Measurements from ENCODE around the gene PSEN1. TPM values are rescaled to one million over a fixed set of nuclear protein-coding genes. Genes with fewer than 3 reads are reported as not detected.

PSEN1 gene
- polyA plus RNA-seq, 1 of the 3 experiments (the other 2 are of a cell fraction) = 9.0 TPM

DNA sequence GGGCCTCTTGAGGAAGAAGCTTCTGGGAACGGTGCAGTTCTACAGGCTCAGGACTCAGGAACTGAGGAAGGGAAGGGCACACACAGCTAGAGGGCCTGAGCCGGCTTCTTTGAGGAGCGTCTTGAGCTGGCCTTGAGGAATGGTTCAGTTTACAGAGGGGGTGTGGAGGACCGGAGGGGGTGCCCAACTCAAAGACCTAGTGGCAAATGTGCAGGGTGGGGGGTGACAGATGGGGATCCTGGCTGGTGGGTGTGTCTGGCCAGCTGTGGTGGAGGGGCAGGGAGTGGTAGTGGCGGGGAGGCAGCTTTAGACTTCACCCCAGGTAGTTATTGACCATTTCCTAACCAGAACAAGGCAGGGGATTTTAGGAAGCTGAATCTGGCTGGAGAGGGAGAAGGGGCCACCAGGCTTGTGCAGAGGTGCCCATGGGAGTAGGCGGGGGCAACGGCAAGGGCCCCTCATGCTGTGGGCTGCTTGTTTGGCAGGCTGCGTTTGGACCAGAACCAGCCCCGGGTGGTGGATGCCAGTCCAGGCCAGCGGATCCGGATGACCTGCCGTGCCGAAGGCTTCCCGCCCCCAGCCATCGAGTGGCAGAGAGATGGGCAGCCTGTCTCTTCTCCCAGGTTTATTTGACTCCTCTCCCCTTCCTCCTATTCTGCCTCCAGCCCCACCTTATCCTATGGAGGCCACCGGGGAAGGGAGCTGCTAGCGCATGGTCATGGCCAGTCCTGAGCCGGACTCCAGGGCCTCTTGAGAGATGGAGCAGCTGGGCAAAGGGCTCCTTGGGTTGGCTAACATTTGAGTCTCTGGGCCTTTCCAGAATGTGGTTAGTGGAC, 128.8 kb downstream of the PSEN1 start:
- no peaks in the 10 kb centered on the region for H3K9me2 ChIP-seq
- no peaks in the 10 kb centered on the region for H4K20me1 ChIP-seq (ENCODE audit: insufficient read depth)
- H3K79me2 ChIP-seq (ENCODE audit: insufficient read depth) = no peaks in the 10 kb centered on the region
- no peaks in the 10 kb centered on the region for H3K36me3 ChIP-seq (replicated peaks in 1 of 2; ENCODE audit: control insufficient read depth in 1 of 2, insufficient read depth in 2 of 2, low read length in 1 of 2)
- TF ChIP-seq MAX (IDR thresholded peaks at IDR 0.05; ENCODE audit: low read depth) (no peak), YY1 (IDR thresholded peaks at IDR 0.05; ENCODE audit: low read depth) (no peak), FOXM1 (IDR thresholded peaks at IDR 0.05; ENCODE audit: low read depth) (no peak), NFIC (IDR thresholded peaks at IDR 0.05; ENCODE audit: borderline replicate concordance) (no peak), RFX5 (IDR thresholded peaks at IDR 0.05; ENCODE audit: low read length) (no peak)
- TF ChIP-seq, protein P1, sequence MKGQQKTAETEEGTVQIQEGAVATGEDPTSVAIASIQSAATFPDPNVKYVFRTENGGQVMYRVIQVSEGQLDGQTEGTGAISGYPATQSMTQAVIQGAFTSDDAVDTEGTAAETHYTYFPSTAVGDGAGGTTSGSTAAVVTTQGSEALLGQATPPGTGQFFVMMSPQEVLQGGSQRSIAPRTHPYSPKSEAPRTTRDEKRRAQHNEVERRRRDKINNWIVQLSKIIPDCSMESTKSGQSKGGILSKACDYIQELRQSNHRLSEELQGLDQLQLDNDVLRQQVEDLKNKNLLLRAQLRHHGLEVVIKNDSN (IDR thresholded peaks at IDR 0.05; ENCODE audit: borderline replicate concordance, low read depth) = no peak
- H3K4me2 ChIP-seq = no peak overlapping the region
- no peak overlapping the region for H3K4me3 ChIP-seq (ENCODE audit: low read depth in 2 of 2, low read length in 1 of 2)
- ChIA-PET POLR2A (no interaction called here), CTCF (interaction anchor here (4.2 kb wide), 1 partner anchor 30 kb away, joined by 21 read pairs; no protein-coding TSS in a partner anchor)
- H2AFZ ChIP-seq (ENCODE audit: low read depth) = no peak overlapping the region
- no peak overlapping the region for H3K27ac ChIP-seq (ENCODE audit: low read depth in 2 of 2, low read length in 1 of 2)
- peak; percentile 36 for DNase-seq
- 86% methylated on average over 12 of the region's 18 CpGs for WGBS (ENCODE audit: low lambda C conversion rate)
- H3K4me1 ChIP-seq (ENCODE audit: control insufficient read depth in 1 of 2, insufficient read depth in 2 of 2, low read depth in 1 of 2, low read length in 1 of 2) = peaks cover 0 to 6% of the 10 kb centered on the region in 2 experiments; a peak in 1 of 4 replicates
- H3K9ac ChIP-seq = no peak overlapping the region
- no peaks in the 10 kb centered on the region for H3K9me3 ChIP-seq
- H3K27me3 ChIP-seq (ENCODE audit: insufficient read depth) = no peaks in the 10 kb centered on the region
- H3F3A ChIP-seq (replicated peaks; ENCODE audit: insufficient read depth) = no peaks in the 10 kb centered on the region

GRCh38 chr14:73265721-73266046, 129.4 kb downstream of the PSEN1 start:
- DNase-seq = no peak
- Histone ChIP-seq H3K9ac (no peak overlapping the region), H4K20me1 (ENCODE audit: insufficient read depth) (no peaks in the 10 kb centered on the region), H3K9me3 (no peaks in the 10 kb centered on the region), H3K27me3 (ENCODE audit: insufficient read depth) (no peaks in the 10 kb centered on the region), H3K36me3 (replicated peaks in 1 of 2; ENCODE audit: control insufficient read depth in 1 of 2, insufficient read depth in 2 of 2, low read length in 1 of 2) (no peaks in the 10 kb centered on the region), H3K4me2 (no peak overlapping the region), H2AFZ (ENCODE audit: low read depth) (no peak overlapping the region), H3K27ac (ENCODE audit: low read depth in 2 of 2, low read length in 1 of 2) (no peak overlapping the region), H3K79me2 (ENCODE audit: insufficient read depth) (no peaks in the 10 kb centered on the region), H3K9me2 (no peaks in the 10 kb centered on the region), H3F3A (replicated peaks; ENCODE audit: insufficient read depth) (no peaks in the 10 kb centered on the region), H3K4me1 (ENCODE audit: control insufficient read depth in 1 of 2, insufficient read depth in 2 of 2, low read depth in 1 of 2, low read length in 1 of 2) (peaks cover 0 to 4% of the 10 kb centered on the region in 2 experiments; a peak in 1 of 4 replicates), H3K4me3 (ENCODE audit: low read depth in 2 of 2, low read length in 1 of 2) (no peak overlapping the region)
- ChIA-PET POLR2A (interaction anchor here (0.6 to 0.9 kb wide), 2 partner anchors 10 to 136 kb away, joined by 3 to 7 read pairs; no protein-coding TSS in a partner anchor), CTCF (interaction anchor here (0.8 to 4.2 kb wide), 2 partner anchors 29 to 206 kb away, joined by 3 to 21 read pairs; no protein-coding TSS in a partner anchor)
- TF ChIP-seq, protein P2, sequence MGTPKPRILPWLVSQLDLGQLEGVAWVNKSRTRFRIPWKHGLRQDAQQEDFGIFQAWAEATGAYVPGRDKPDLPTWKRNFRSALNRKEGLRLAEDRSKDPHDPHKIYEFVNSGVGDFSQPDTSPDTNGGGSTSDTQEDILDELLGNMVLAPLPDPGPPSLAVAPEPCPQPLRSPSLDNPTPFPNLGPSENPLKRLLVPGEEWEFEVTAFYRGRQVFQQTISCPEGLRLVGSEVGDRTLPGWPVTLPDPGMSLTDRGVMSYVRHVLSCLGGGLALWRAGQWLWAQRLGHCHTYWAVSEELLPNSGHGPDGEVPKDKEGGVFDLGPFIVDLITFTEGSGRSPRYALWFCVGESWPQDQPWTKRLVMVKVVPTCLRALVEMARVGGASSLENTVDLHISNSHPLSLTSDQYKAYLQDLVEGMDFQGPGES (IDR thresholded peaks at IDR 0.05; ENCODE audit: low read depth, low read length) = no peak
- TF ChIP-seq, protein P1 (IDR thresholded peaks at IDR 0.05; ENCODE audit: borderline replicate concordance, low read depth) = no peak
- 91% methylated on average over 3 of the region's 3 CpGs for WGBS (ENCODE audit: low lambda C conversion rate)
